ENCODE results near the gene DNAJC13. TPM values are rescaled to one million over a fixed set of nuclear protein-coding genes. Genes with fewer than 3 reads are reported as not detected.
"Not testable (repeated sequence)": the region's sequence is repeated elsewhere in the genome, so short reads cannot be mapped to it uniquely, and the experiment has no call there.

Gene DNAJC13
- total and polyA plus RNA-seq, 12 donors: 6.3 to 40.5 (median 30.8) TPM

DNA sequence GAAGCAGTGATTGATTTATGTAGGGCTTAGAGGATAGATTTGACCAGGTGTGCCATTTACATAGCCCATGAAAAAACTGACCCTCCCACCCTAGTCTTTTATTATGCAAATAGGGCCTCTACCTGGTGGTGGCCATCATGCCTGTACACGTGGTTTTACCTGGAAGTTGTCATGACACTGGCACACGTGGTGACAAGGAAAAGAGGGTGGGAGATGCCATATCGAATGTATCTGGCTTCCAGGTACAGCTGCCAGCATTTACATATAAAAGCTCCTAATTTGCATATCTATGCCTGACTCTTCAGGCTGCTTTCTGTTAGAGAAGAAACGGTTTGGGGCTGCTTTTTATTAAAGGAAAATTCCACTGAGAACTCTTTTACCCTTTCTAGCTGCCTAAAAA lies 35.0 kb upstream of the DNAJC13 start:
- no peaks in the 10 kb centered on the region for H3K9me3 ChIP-seq
- no peak overlapping the region for H3K4me3 ChIP-seq
- H3K36me3 ChIP-seq: no peaks in the 10 kb centered on the region
- H3K27ac ChIP-seq: no peak overlapping the region
- intact Hi-C loops (cut with DNase I): no loop called here
- TF ChIP-seq, protein P1, sequence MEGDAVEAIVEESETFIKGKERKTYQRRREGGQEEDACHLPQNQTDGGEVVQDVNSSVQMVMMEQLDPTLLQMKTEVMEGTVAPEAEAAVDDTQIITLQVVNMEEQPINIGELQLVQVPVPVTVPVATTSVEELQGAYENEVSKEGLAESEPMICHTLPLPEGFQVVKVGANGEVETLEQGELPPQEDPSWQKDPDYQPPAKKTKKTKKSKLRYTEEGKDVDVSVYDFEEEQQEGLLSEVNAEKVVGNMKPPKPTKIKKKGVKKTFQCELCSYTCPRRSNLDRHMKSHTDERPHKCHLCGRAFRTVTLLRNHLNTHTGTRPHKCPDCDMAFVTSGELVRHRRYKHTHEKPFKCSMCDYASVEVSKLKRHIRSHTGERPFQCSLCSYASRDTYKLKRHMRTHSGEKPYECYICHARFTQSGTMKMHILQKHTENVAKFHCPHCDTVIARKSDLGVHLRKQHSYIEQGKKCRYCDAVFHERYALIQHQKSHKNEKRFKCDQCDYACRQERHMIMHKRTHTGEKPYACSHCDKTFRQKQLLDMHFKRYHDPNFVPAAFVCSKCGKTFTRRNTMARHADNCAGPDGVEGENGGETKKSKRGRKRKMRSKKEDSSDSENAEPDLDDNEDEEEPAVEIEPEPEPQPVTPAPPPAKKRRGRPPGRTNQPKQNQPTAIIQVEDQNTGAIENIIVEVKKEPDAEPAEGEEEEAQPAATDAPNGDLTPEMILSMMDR (IDR thresholded peaks at IDR 0.05): no peak
- H3K4me1 ChIP-seq: no peaks in the 10 kb centered on the region
- peaks cover 0 to 15% (median 0%) of the 10 kb centered on the region in 7 donors for H3K27me3 ChIP-seq
- ATAC-seq (no peak), DNase-seq (no peak)
- 47 to 62% methylated on average over 4 of the region's 4 CpGs for WGBS, 2 donors

DNA sequence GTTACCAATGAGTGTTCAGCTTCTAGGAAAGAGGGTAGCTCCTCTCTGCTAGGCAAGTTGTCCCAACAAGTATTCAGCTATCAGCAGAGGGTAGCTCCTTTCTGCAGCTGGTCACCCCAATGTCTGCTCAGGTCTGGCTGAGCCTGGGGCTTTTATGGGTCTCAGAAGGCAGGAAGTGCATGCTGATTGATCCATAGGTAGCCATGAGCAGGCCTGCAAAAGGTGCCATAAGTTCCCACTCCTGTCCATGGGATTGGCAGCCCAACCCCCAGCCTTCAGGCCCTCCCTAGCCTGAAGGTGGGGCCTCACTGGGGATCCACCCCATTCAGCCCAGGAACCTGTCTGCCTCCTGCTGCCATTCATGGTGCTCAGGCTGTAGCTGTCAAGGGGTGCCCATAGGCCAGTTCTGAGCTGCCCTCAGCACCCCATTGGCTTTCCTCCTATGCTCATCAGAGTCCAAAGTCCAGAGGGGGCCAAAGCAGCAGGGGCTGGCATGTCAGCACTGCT lies 34.6 kb upstream of the DNAJC13 start:
- intact Hi-C loops (cut with DNase I): no loop called here
- Histone ChIP-seq H3K9me3 (no peaks in the 10 kb centered on the region), H3K4me3 (no peak overlapping the region), H3K27ac (no peak overlapping the region), H3K4me1 (no peaks in the 10 kb centered on the region), H3K36me3 (no peaks in the 10 kb centered on the region), H3K27me3 (peaks cover 0 to 10% (median 0%) of the 10 kb centered on the region in 7 donors)
- DNase-seq (no peak), ATAC-seq (no peak)
- TF ChIP-seq, protein P1 (IDR thresholded peaks at IDR 0.05): no peak

DNA sequence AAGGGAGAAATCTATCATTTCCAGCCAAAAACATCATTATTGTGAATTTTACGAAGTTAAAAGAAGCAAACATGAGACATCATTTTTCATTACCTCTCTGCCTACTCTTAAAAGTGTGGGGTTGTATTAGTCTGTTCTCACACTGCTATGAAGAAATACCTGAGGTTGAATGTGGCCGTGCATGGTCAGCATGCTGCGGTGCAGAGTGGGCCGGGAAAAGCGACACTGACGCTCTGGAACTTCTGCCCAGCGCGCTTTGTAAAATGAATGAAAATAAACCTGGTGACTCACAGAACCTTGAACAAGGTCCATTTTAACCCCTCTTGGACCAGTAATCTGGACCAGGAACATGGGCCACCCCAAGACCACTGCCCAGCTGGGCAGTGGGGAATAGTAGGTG lies 31.0 kb upstream of the DNAJC13 start:
- intact Hi-C loops (cut with DNase I): no loop called here
- Histone ChIP-seq H3K36me3 (no peaks in the 10 kb centered on the region), H3K4me1 (no peaks in the 10 kb centered on the region), H3K27me3 (peaks cover 0 to 6% (median 0%) of the 10 kb centered on the region in 7 donors), H3K4me3 (no peak overlapping the region), H3K27ac (no peak overlapping the region), H3K9me3 (no peaks in the 10 kb centered on the region)
- DNase-seq (no peak), ATAC-seq (no peak)
- WGBS, 2 donors: 91 to 92% methylated on average over 8 of the region's 8 CpGs
- TF ChIP-seq, protein P1 (IDR thresholded peaks at IDR 0.05): no peak

DNA sequence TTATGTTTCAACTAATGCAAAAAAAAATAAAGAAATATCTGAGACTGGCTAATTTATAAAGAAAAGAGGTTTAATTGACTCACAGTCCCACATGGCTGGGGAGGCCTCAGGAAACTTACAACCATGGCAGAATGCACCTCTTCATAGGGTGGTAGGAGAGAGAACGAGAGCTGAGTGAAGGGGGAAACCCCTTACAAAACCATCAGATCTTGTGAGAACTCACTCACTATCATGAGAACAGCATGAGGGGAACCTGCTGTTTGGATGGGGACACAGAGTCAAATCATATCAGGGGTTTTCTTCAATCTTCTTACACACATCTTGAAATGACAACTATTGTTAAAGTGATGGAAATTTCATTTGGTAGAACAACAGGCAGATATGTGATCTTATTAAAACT lies 24.6 kb upstream of the DNAJC13 start:
- not testable (repeated sequence) for H3K36me3 ChIP-seq, H3K27me3 ChIP-seq, H3K9me3 ChIP-seq, H3K27ac ChIP-seq, H3K4me1 ChIP-seq, H3K4me3 ChIP-seq, DNase-seq, ATAC-seq
- intact Hi-C loops (cut with DNase I): loop anchor here in 1 of 10 donors (10.0 kb wide), 1 partner anchor 358 kb away; the partner anchor contains the start of gene CPNE4
- 92 to 97% methylated on average over 1 of the region's 1 CpG for WGBS, 2 donors

DNA sequence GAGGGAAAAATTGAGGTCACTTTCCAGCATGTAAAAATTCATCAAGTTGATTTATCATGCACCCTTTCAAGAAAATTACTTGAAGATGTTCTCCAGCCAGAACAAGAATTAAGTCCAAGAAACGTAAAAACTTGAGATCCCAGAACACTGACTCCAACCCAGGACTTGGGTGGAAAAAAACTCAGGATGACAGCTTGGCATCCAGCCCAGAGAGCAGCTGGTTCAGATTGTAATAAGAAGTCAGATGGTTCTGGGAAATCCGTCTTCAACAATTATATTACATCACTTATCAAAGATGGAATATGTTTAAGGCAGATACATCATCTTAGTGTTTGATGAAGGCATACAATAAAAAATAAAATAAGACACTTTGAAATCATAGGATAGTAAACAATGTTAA lies 23.0 kb upstream of the DNAJC13 start:
- no peak overlapping the region for H3K27ac ChIP-seq
- H3K4me3 ChIP-seq: no peak overlapping the region
- H3K9me3 ChIP-seq: no peaks in the 10 kb centered on the region
- no peaks in the 10 kb centered on the region for H3K36me3 ChIP-seq
- DNase-seq: peak; percentile 29 to 67
- intact Hi-C loops (cut with DNase I): loop anchor here in 1 of 10 donors (10.0 kb wide), 1 partner anchor 360 kb away; the partner anchor contains the start of gene CPNE4
- WGBS, 2 donors: 21 to 25% methylated on average over 2 of the region's 2 CpGs
- H3K4me1 ChIP-seq: no peaks in the 10 kb centered on the region
- ATAC-seq: peak in 3 of 8 donors; percentile 42 to 54 (median 51)
- TF ChIP-seq, protein P1 (IDR thresholded peaks at IDR 0.05): no peak
- no peaks in the 10 kb centered on the region for H3K27me3 ChIP-seq

Data from heart right ventricle (tissue), 16 donors.